ENCODE measurements around the gene RIMBP2. TPM values are rescaled to one million over a fixed set of nuclear protein-coding genes. Genes with fewer than 3 reads are reported as not detected.

Gene RIMBP2
- polyA plus RNA-seq, 1 donor (not counting 4 experiments of a cell fraction or from before 2014, with no cell fraction given): 0.16 TPM

DNA sequence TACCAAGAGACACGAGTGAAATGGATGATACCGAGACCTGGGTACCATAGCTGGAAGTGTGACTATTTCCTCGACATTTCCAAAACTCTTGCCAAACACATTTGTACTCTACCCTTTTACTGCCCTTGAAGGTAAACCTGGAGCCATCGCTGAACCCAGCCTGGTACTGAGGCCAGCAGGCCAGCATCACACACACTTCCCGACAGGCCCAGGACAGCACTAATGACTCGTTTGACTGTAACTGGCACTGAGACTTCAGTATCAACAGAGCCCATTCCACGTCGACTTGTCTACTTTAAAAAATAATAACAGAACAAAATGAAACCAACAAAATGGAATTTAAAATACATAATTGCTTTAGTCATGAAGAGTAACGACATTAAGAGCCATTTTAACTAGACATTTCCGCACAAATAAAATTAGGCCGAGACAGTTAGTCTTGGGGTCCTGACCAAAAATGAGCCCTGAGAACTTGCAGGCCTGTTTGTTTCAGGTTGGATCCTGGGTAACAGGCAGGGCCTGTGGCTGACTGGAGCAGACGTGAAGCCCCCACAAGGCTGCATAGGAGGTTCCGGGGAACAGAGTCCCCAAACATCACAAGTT is 94.3 kb downstream of the RIMBP2 start:
- no peaks in the 10 kb centered on the region for H3K36me3 ChIP-seq (ENCODE audit: control insufficient read depth in 2 of 2, extremely low read depth in 1 of 2, insufficient read depth in 2 of 2, low read length in 2 of 2)
- no peaks in the 10 kb centered on the region for H4K20me1 ChIP-seq (ENCODE audit: control insufficient read depth, extremely low read depth, insufficient read depth, low read length)
- no peaks in the 10 kb centered on the region for H3K9me1 ChIP-seq (ENCODE audit: control insufficient read depth, extremely low read depth, insufficient read depth, low read length)
- H3K4me2 ChIP-seq (ENCODE audit: control insufficient read depth, extremely low read depth, insufficient read depth, low read depth, low read length): no peak overlapping the region
- no peak overlapping the region for H3K27ac ChIP-seq (ENCODE audit: control insufficient read depth, insufficient read depth, low read length)
- FAIRE-seq: no peak
- H3K9me3 ChIP-seq (ENCODE audit: control insufficient read depth, low read depth, low read length): peaks cover 10% of the 10 kb centered on the region
- H3K4me3 ChIP-seq (ENCODE audit: control insufficient read depth in 2 of 3, extremely low read depth in 1 of 3, insufficient read depth in 2 of 3, low read depth in 1 of 3, low read length in 3 of 3): no peak overlapping the region
- dilution Hi-C loops (cut with MboI; ENCODE audit: extremely low pct_ligation_motif_present, low sequenced_read_pairs): no loop called here
- H3K27me3 ChIP-seq (ENCODE audit: control insufficient read depth, extremely low read depth, insufficient read depth, low read length): no peaks in the 10 kb centered on the region
- H3K79me2 ChIP-seq (ENCODE audit: control insufficient read depth, insufficient read depth, low read length): no peaks in the 10 kb centered on the region
- no peak for TF ChIP-seq EZH2 (IDR thresholded peaks at IDR 0.05; ENCODE audit: low read length)
- TF ChIP-seq, protein P1, sequence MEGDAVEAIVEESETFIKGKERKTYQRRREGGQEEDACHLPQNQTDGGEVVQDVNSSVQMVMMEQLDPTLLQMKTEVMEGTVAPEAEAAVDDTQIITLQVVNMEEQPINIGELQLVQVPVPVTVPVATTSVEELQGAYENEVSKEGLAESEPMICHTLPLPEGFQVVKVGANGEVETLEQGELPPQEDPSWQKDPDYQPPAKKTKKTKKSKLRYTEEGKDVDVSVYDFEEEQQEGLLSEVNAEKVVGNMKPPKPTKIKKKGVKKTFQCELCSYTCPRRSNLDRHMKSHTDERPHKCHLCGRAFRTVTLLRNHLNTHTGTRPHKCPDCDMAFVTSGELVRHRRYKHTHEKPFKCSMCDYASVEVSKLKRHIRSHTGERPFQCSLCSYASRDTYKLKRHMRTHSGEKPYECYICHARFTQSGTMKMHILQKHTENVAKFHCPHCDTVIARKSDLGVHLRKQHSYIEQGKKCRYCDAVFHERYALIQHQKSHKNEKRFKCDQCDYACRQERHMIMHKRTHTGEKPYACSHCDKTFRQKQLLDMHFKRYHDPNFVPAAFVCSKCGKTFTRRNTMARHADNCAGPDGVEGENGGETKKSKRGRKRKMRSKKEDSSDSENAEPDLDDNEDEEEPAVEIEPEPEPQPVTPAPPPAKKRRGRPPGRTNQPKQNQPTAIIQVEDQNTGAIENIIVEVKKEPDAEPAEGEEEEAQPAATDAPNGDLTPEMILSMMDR (optimal IDR thresholded peaks at IDR 0.05 in 1 of 3, IDR thresholded peaks at IDR 0.05 in 1 of 3, conservative IDR thresholded peaks at IDR 0.05 in 1 of 3; ENCODE audit: extremely low read depth in 1 of 3, insufficient read depth in 2 of 3, low read length in 3 of 3): no peak
- DNase-seq (ENCODE audit: low read depth, low spot score): no peak
- no peak overlapping the region for H3K9ac ChIP-seq (ENCODE audit: control insufficient read depth, extremely low read depth, insufficient read depth, low read length)
- H3K4me1 ChIP-seq (ENCODE audit: control insufficient read depth, extremely low read depth, insufficient read depth, low read length): no peaks in the 10 kb centered on the region
- H2AFZ ChIP-seq (ENCODE audit: control insufficient read depth, low read length): no peak overlapping the region

DNA sequence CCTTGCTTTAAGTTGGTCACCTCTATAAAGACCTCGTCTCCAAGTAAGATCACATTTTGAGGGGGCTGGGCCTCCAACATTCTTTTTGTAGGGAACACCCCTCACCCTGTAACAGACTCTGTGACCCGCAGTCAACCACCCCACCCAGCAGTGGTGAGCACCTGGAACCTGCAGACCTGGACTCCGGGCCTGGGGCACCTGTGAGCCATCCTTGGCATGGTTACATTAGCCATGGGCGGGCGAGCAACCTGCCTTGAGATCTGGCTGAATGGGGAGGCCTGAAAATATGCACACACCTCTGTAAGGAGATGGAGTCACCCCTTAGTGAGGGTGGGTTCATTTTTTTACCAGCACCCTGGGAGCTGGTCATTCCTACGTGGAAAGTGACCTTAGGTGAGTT is 95.3 kb downstream of the RIMBP2 start:
- H3K9me3 ChIP-seq (ENCODE audit: control insufficient read depth, low read depth, low read length): peaks cover 6% of the 10 kb centered on the region
- no peaks in the 10 kb centered on the region for H3K4me1 ChIP-seq (ENCODE audit: control insufficient read depth, extremely low read depth, insufficient read depth, low read length)
- H3K36me3 ChIP-seq (ENCODE audit: control insufficient read depth in 2 of 2, extremely low read depth in 1 of 2, insufficient read depth in 2 of 2, low read length in 2 of 2): no peaks in the 10 kb centered on the region
- no peaks in the 10 kb centered on the region for H3K79me2 ChIP-seq (ENCODE audit: control insufficient read depth, insufficient read depth, low read length)
- H3K4me3 ChIP-seq (ENCODE audit: control insufficient read depth in 2 of 3, extremely low read depth in 1 of 3, insufficient read depth in 2 of 3, low read depth in 1 of 3, low read length in 3 of 3): no peak overlapping the region
- TF ChIP-seq, protein P1 (optimal IDR thresholded peaks at IDR 0.05 in 1 of 3, IDR thresholded peaks at IDR 0.05 in 1 of 3, conservative IDR thresholded peaks at IDR 0.05 in 1 of 3; ENCODE audit: extremely low read depth in 1 of 3, insufficient read depth in 2 of 3, low read length in 3 of 3): no peak
- TF ChIP-seq EZH2 (IDR thresholded peaks at IDR 0.05; ENCODE audit: low read length): no peak
- FAIRE-seq (no peak), DNase-seq (ENCODE audit: low read depth, low spot score) (no peak)
- H3K27ac ChIP-seq (ENCODE audit: control insufficient read depth, insufficient read depth, low read length): no peak overlapping the region
- no peaks in the 10 kb centered on the region for H3K9me1 ChIP-seq (ENCODE audit: control insufficient read depth, extremely low read depth, insufficient read depth, low read length)
- H4K20me1 ChIP-seq (ENCODE audit: control insufficient read depth, extremely low read depth, insufficient read depth, low read length): no peaks in the 10 kb centered on the region
- no peaks in the 10 kb centered on the region for H3K27me3 ChIP-seq (ENCODE audit: control insufficient read depth, extremely low read depth, insufficient read depth, low read length)
- no peak overlapping the region for H2AFZ ChIP-seq (ENCODE audit: control insufficient read depth, low read length)
- no peak overlapping the region for H3K4me2 ChIP-seq (ENCODE audit: control insufficient read depth, extremely low read depth, insufficient read depth, low read depth, low read length)
- dilution Hi-C loops (cut with MboI; ENCODE audit: extremely low pct_ligation_motif_present, low sequenced_read_pairs): no loop called here
- no peak overlapping the region for H3K9ac ChIP-seq (ENCODE audit: control insufficient read depth, extremely low read depth, insufficient read depth, low read length)
